HepG2 (cell line): ENCODE data around the gene FANCG. TPM values are rescaled to one million over a fixed set of nuclear protein-coding genes. Genes with fewer than 3 reads are reported as not detected.

Experiments used
- AHR ChIP-seq: IDR thresholded peaks from 2 replicates; pipeline ENCODE4 v1.6.1; 2018; ENCODE audit warnings: missing genetic modification reagents, missing compliant biosample characterization
- CERS6 ChIP-seq: sonication (generic); formaldehyde crosslinking; IDR thresholded peaks from 2 replicates; pipeline ENCODE4 v1.5.0; 2020; ENCODE audit warnings: missing genetic modification reagents
- CSRNP1 ChIP-seq: sonication (generic); formaldehyde crosslinking; IDR thresholded peaks from 2 replicates; pipeline ENCODE4 v1.8.1; 2023; ENCODE audit warnings: mild to moderate bottlenecking, missing genetic modification reagents
- HNRNPH1 ChIP-seq: fragments of 200-400 bp; formaldehyde crosslinking; optimal IDR thresholded peaks from 2 replicates; pipeline ENCODE3; 2017; ENCODE audit warnings: mild to moderate bottlenecking, low read depth, low read length
- NFIB ChIP-seq: sonication (generic); formaldehyde crosslinking; IDR thresholded peaks from 2 replicates; pipeline ENCODE4 v1.9.0; 2021; ENCODE audit warnings: missing genetic modification reagents, mild to moderate bottlenecking, borderline replicate concordance
- PBX2 ChIP-seq: IDR thresholded peaks from 2 replicates; pipeline ENCODE4 v1.6.1; 2016; ENCODE audit warnings: control low read depth
- TEAD3 ChIP-seq: optimal IDR thresholded peaks from 2 replicates; pipeline ENCODE3; 2016; ENCODE audit warnings: borderline replicate concordance
- THAP7 ChIP-seq: sonication (generic); formaldehyde crosslinking; IDR thresholded peaks from 2 replicates; pipeline ENCODE4 v1.8.1; 2023; ENCODE audit warnings: mild to moderate bottlenecking, missing genetic modification reagents
- ZBTB20 ChIP-seq: sonication (generic); formaldehyde crosslinking; IDR thresholded peaks from 2 replicates; pipeline ENCODE4 v1.8.1; 2023; ENCODE audit warnings: missing genetic modification reagents, low read depth, mild to moderate bottlenecking, borderline replicate concordance
- ZNF138 ChIP-seq: sonication (generic); formaldehyde crosslinking; IDR thresholded peaks from 2 replicates; pipeline ENCODE4 v1.5.0; 2020; ENCODE audit warnings: mild to moderate bottlenecking, low read depth, missing genetic modification reagents
- ZNF180 ChIP-seq: sonication (generic); formaldehyde crosslinking; IDR thresholded peaks from 2 replicates; pipeline ENCODE4 v1.4.0; 2020; ENCODE audit warnings: low read depth, missing genetic modification reagents, borderline replicate concordance
- ZNF335 ChIP-seq: sonication (generic); formaldehyde crosslinking; IDR thresholded peaks from 2 replicates; pipeline ENCODE4 v1.4.0; 2020; ENCODE audit warnings: missing genetic modification reagents
- ZNF549 ChIP-seq: sonication (generic); formaldehyde crosslinking; IDR thresholded peaks from 2 replicates; pipeline ENCODE4 v1.5.0; 2020; ENCODE audit warnings: missing genetic modification reagents
- ZNF646 ChIP-seq: sonication (generic); formaldehyde crosslinking; IDR thresholded peaks from 2 replicates; pipeline ENCODE4 v1.9.0; 2021; ENCODE audit warnings: mild to moderate bottlenecking, missing genetic modification reagents
- polyA plus RNA-seq, 8 experiments: library from polyadenylated mRNA; depleted of rRNA in 3 of 8; stranded (reverse) in 7 of 8; unstranded in 1 of 8; fragments of >200 nt; fragmentation: Illumina TruSeq in 4 of 8; extraction: Trizol in 4 of 8; gene quantifications; 2 replicates each; pipeline versions ENCODE4 v1.2.1 to v1.2.3, GENCODE V29; 2011 to 2016; ENCODE audit warnings: low read depth in 4 of 8, missing spikeins in 1 of 8, mixed read lengths in 1 of 8; ENCODE audit not compliant: insufficient read depth in 1 of 8
- total RNA-seq, 5 experiments: library from RNA; depleted of rRNA; stranded (reverse); fragments of >200 nt; fragmentation: Illumina TruSeq; extraction: Trizol; gene quantifications; 2 replicates each; pipeline ENCODE4 v1.2.3, GENCODE V29; 2016; ENCODE audit warnings: low read depth in 1 of 5

Gene FANCG
- total and polyA plus RNA-seq, 2 of the 13 experiments (the other 11 are each of a cell fraction or from before 2014, with no cell fraction given), result 14.4 to 45.1 TPM

- TF ChIP-seq ZNF646 (CRISPR knock-in tag) (no peak), HNRNPH1 (no peak), THAP7 (CRISPR knock-in tag) (0 out of 2 replicates have a peak, but pooled peaks have one; percentile 42), ZNF335 (CRISPR knock-in tag) (no peak), ZNF180 (CRISPR knock-in tag) (0 out of 2 replicates have a peak, but pooled peaks have one; percentile 80), ZNF138 (CRISPR knock-in tag) (peak; percentile 52; the same call in 1 of the 2 replicates), ZNF549 (CRISPR knock-in tag) (0 out of 2 replicates have a peak, but pooled peaks have one; percentile 38), AHR (CRISPR knock-in tag) (0 out of 2 replicates have a peak, but pooled peaks have one; percentile 58), NFIB (CRISPR knock-in tag) (no peak), ZBTB20 (CRISPR knock-in tag) (0 out of 2 replicates have a peak, but pooled peaks have one; percentile 35), TEAD3 (peak; percentile 27), CERS6 (CRISPR knock-in tag) (peak; percentile 46; the same call in 1 of the 2 replicates), PBX2 (CRISPR knock-in tag) (peak; percentile 72), CSRNP1 (CRISPR knock-in tag) (0 out of 2 replicates have a peak, but pooled peaks have one; percentile 14)
Observed at GRCh38 chr9:35072461-35073278, 7.1 kb downstream of the FANCG start, which contains the start of gene VCP (continued).
